ENCODE results near the gene SSC5D.

The SSC5D gene

DNA sequence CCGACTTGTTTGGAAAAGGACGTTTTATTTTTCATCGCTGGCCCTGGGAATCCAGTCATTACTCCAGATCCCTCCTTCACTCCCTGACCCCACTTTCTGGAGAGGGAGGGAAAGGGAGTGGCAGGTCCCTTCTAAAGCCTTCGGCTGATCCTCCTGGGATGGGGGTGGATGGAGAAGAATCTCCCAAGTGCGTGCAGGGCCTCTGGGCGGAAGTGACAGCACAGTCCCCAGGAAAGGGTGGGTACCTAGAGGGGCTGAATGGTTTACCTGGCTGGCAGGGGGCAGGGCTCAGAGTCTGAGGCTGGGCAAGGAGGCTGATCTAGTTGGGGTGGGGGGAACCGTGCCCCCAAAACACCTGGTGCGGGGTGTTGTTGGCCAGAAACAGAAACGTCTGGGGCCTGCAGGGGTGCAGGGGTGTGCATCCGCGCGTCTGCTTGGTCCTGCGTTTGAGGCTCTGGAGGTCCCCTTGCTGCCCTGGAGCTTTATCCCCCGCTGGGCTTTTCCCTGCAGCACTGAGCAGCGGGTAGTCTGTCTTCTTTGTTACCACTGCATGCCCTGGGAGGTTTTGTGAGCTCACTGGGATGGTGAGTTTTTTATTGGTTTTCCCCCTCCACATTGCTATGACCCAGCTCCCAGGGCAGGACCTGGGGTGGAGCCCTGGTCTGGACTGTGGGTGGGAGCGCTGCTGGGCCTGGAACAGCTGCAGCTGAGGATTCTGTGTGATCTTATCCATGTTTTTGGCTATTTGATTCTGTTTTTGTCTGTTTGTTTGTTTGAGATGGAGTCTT lies 14.8 kb upstream of the SSC5D start:
- DNase-seq (ENCODE audit: low spot score), result no peak

DNA sequence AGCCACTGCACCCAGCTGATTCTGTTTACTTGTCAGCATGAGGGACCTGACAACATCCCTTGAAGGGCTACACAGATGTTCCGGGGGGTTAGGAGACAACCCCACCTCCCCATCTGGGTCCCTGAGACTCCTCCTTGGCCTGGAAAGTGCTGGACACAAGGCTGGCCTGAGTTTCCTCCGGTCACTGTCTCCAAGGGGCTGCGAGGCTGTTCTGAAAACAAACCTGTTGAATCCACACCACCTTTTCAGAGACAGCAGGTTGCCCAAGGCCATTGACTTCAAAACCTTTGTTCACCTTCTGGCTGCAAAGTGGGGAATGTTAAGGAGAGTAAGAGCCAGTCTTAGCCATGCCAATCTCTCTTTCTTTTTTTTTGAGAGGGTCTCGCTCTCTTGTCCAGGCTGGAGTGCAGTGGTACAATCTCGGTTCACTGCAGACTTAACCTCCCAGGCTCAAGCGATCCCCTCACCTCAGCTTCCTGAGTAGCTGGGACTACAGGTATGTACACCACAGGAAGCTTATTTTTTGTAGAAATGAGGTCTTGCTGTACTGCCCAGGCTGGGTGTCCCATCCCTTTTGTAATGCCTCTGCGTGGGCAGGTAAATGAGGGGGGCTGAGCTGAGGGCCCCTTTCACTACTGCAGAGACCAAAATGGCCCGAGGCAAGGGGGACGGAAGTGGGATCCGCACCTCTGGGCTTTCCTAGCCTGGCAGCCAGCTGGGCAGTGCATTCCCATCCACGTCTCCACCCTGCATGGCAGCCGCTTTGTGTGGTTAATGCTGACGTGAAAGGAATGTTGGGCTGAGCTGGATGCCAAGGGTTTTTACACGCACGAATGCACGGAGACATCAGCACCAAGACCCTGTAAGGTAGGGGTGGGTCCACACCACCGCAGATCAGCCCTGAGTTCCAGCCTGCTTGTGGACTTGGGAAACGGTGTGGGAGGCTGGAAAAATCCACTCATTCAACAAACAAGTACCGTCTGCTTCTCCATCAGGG lies 13.7 kb upstream of the SSC5D start:
- DNase-seq (ENCODE audit: low spot score), result no peak

DNA sequence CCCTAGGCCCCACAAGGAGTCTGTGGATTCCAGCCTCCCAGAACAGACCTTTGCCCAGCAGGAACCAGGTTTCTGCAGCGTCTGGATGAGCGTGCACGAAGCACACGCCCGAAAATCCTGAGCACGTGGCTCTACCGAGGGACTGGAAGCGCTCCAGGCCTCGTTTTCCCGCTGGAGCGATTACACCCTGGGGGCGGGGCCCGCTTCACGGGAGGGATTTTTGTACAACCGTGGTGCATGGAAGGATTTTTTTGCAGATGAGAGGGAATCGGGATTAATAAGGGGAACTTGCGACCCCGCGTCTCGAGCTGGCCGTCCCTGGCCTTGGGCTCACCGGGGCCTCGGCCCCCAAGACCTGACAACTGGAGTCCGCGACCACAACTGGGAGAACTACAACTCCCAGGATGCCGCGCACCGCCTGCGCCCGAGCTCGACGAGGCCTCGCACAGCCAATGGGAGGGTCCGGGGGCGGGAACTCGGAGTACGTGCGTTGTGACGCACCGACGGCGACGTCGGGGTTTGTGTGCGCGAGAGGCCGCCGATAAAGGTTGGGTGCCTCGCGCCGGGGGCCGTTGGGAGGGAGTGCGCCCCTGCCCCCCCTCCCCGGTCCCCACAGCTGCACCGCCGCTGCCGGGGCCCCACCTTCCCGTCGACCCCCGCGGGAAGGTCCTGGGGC lies 12.0 kb upstream of the SSC5D start, which contains the start of gene ZNF628:
ZNF628 (plus strand) TSS at position 518 of the 676 bp plus-strand sequence. CDS start 3,294 bp downstream, outside the sequence.
- peak; percentile 100 for DNase-seq (ENCODE audit: low spot score)

DNA sequence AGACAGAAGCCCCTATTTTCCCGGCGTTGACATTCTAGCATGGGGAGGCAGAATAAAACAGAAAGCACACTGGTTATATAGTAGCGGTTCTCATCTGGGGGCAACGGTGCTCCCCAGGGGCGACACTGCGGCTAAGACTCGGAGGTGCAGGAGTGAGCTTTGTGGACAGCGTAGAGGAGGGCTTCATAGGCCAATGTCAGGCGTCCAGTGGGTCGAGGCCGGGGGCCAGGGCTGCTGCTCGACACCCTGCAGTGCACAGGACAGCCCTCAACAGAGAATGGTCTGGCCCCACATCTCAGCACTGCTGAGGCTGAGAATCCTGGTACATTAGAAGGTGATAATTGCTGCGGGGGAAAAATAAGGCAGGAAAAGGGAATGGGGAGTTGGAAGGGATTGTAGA lies 10.3 kb upstream of the SSC5D start:
- no peak for DNase-seq (ENCODE audit: low spot score)

DNA sequence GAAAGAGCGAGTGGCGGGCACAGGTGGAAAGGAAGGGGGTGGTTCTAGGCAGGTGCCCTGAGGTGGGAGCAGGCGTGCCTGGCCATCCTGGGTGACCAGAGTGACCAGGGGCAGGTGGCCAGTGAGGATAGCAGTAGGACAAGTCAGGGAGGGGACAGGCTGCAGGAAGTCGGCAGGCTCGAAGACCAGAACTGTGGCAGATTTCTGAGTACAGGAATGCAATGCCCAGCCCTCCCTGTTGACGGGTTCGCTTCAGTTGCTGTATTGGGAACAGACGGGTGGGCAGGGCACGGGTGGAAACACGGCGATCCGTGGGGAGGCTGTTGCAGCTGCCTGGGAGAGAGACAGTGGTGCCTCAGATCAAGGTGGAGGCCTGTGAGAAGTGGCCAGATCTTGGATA lies 9.9 kb upstream of the SSC5D start:
- no peak for DNase-seq (ENCODE audit: low spot score)

DNA sequence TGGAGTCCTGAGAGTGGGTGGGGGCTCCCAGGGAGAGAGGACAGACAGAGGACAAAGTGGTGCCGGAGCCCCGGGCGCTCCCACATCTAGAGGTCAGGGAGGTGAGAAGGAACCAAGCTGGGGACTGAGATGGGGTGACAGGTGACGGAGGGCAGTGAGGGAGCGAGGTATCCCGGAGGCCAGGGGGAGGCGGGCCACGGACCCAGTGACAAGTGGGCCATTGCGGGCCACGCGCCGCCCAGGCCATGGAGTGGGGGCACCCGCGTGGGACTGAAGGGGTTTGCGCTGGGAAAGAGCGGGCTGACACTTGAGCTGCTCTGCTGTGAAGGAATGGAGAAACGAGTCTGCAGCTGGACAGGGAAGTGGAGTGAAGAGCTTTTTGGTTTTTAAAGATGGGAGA lies 9.2 kb upstream of the SSC5D start:
- DNase-seq (ENCODE audit: low spot score), result no peak

DNA sequence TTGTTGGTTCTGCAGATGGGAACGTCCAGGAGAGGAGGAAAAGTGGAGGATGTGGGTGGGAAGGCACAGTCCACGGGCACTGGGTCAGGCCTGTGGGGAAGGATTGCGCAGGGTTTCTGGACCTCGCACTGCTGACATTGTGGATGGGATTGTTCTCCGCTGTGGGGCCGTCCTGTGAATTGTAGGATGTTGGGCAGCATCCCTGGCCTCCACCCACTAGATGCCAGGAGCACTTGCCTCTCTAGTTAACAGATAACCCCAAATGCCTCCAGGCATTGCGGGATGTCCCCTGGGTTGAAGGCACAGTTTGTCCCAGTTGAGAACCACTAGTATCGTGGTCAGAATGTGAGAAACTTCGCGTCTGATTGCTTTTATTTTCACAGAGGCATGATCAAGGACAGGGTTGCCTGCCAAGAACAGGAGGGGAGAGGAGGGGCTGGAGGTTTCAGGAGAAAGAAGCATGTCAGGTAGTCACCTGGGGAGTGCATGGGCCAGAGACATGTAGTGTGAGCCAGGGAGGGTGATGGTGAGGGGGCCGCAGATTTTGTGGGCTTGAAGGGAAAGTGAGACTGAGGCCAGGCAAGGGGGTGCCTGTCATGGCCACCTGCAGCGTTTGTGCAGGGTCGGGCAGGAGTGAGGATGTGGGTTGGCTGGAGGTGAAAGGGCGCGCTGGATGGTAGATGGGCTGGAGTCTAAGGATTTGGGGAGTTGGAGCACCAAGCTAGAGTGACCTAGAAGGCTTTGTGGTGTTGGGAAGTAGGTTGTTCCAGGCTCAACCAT lies 8.6 kb upstream of the SSC5D start:
- DNase-seq (ENCODE audit: low spot score), result no peak

DNA sequence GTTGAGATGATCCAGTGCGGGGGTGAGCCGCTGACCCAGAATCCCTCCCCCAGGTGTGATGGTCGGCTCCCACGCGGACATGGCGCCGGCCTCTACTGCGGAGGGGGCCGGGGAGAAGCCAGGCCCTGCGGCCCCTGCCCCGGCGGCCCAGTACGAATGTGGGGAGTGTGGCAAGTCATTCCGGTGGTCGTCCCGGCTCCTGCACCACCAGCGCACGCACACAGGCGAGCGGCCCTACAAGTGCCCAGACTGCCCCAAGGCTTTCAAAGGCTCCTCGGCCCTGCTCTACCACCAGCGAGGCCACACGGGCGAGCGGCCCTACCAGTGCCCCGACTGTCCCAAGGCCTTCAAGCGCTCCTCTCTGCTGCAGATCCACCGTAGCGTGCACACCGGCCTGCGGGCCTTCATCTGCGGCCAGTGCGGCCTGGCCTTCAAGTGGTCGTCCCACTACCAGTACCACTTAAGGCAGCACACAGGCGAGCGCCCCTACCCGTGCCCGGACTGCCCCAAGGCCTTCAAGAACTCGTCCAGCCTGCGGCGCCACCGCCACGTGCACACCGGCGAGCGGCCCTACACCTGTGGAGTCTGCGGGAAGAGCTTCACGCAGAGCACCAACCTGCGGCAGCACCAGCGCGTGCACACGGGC lies 7.0 kb upstream of the SSC5D start:
- no peak for DNase-seq (ENCODE audit: low spot score)

DNA sequence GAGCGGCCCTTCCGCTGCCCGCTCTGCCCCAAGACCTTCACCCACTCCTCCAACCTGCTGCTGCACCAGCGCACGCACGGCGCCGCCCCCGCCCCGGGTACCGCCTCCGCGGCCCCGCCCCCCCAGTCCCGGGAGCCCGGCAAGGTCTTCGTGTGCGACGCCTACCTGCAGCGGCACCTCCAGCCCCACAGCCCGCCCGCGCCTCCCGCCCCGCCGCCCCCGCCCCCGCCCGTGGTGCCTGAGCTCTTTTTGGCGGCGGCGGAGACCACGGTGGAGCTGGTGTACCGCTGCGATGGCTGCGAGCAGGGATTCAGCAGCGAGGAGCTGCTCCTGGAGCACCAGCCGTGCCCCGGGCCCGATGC lies 6.5 kb upstream of the SSC5D start:
- no peak for DNase-seq (ENCODE audit: low spot score)

DNA sequence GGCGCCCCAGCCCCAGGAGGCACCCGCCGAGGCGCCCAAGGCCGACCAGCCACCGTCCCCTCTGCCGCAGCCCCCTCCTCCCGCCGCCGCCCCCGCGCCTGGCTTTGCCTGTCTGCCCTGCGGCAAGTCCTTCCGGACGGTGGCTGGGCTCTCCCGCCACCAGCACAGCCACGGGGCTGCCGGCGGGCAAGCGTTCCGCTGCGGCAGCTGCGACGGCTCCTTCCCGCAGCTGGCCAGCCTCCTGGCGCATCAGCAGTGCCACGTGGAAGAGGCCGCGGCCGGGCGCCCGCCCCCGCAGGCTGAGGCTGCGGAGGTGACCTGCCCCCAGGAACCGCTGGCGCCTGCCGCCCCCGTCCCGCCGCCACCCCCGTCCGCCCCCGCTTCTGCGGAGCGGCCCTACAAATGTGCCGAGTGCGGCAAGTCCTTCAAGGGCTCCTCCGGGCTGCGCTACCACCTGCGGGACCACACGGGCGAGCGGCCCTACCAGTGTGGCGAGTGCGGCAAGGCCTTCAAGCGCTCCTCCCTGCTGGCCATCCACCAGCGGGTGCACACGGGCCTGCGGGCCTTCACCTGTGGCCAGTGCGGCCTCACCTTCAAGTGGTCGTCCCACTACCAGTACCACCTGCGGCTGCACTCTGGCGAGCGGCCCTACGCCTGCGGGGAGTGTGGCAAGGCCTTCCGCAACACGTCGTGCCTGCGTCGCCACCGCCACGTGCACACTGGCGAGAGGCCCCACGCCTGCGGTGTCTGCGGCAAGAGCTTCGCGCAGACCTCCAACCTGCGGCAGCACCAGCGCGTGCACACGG lies 5.9 kb upstream of the SSC5D start:
- DNase-seq (ENCODE audit: low spot score), result no peak

DNA sequence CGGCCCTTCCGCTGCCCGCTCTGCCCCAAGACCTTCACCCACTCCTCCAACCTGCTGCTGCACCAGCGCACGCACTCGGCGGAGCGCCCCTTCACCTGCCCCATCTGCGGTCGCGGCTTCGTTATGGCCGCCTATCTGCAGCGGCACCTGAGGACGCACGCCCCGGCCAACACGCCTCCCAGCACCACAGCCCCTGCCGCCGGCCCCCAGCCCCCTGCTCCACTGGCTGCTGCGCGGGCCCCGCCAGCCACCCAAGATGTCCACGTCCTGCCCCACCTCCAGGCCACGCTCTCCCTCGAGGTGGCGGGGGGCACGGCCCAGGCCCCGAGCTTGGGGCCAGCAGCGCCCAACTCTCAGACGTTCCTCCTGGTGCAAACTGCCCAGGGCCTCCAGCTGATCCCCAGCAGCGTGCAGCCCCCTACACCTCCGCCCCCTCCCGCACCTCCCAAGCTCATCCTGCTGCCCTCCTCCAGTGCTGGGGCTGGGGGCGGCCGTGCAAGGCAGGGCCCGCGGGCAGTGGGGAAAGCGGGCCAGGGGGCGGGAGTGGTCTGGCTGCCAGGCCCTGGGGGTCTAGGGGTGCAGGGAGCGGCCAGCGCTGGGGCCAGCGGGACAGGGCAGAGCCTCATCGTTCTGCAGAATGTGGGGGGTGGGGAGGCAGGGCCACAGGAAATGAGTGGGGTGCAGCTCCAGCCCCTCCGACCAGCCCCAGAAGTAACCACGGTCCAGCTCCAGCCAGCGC lies 5.1 kb upstream of the SSC5D start:
- DNase-seq (ENCODE audit: low spot score), result no peak

DNA sequence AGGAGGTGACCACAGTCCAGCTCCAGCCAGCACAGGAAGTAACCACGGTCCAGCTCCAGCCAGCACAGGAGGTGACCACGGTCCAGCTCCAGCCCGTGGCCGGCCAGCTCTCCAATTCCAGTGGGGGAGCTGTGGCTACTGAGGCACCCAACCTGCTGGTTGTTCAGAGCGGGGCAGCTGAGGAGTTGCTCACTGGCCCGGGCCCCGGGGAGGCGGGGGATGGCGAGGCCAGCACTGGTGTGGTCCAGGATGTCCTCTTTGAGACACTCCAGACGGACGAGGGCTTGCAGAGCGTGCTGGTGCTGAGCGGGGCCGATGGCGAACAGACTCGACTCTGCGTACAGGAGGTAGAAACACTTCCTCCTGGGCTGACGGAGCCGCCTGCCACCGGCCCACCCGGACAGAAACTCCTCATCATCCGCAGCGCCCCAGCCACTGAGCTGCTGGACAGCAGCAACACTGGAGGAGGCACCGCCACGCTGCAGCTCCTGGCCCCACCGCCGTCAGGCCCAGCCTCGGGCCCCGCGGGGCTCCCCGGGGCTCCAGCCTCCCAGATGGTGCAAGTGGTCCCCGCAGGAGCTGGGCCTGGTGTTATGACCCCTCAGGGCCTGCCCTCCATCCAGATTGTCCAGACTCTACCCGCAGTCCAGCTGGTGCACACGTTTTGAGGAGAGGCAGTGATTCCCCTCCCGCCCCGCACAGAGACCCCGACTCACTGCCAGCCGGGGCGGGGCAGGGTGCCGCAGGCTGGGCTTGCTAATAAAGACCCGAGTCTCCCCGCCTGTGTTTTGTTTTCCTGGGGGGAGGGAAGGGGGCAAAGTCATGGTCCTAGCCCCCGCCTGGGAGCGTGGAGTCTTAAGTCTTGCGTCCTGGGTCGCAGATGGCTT lies 4.3 kb upstream of the SSC5D start:
- no peak for DNase-seq (ENCODE audit: low spot score)

DNA sequence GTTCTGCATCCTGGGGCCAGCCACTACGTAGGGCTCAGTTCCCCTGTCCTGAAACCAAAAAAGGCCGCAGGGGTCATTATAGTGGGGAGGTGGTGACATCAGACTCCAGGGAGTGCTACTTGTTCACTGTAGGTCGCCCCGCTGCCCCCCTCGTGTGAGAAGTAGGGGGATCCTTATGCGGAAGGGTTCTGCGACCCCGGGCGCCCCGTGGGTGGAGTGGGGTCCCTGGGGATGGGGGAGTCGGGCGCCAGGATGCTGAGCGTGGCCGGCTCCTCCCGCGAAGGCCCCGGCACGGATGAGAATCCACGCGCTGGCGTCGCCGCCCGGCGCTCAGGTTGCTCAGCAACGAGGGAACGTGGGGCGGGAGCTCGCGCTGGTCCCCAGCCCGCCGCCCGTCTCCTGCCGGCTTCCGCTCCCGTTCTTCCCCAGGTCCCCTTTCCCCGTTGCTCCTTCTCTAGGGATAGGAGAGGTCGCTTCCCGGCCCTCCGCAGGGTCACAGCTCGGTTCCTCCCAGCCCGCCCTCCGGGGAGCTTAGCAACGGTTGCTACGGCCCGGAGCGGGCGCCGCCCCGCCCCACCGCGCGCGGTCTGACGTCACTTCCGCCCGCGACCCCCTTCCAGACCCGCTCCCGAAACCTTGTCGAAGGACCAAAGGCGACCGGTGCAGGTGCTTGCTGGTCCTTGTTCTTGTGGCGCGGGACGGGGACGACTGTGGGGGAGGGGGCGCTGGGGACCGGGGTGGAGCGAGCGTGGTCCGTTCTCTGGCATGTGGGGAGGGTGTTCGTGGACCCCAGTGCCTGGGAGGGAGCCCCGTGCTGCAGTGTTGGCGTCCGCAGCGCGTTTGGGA lies 3.4 kb upstream of the SSC5D start, which contains the start of gene NAT14:
NAT14 (plus strand) TSS at position 596 of the 846 bp plus-strand sequence. CDS start 521 bp downstream, outside the sequence.
- DNase-seq (ENCODE audit: low spot score), result peak; percentile 99

DNA sequence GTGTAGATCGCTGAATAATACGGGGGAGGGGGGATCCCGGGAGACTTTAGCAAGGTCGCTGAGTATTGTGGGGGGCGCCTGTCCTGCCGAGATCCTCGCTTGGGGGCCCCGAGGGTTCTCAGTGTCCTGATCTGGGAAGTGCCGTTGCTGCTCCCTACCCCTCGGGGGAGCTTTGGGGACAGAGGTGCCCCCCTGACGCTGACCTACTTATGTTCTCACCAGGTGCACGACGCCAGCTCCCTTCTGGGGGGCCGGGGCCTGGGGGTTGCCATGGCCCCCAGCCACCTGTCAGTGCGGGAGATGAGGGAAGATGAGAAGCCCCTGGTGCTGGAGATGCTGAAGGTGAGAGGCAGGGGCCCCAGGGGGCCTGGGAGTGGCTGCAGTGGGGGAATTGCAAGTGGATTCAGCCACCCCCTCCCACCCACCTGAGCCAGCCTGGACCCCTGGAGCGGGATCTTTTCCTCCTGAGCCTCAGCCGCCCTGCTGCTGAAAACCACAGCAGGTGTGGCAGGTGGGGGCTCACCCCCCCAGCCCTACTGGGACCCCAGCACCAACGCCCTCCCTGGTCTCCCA lies 2.7 kb upstream of the SSC5D start:
- no peak for DNase-seq (ENCODE audit: low spot score)

DNA sequence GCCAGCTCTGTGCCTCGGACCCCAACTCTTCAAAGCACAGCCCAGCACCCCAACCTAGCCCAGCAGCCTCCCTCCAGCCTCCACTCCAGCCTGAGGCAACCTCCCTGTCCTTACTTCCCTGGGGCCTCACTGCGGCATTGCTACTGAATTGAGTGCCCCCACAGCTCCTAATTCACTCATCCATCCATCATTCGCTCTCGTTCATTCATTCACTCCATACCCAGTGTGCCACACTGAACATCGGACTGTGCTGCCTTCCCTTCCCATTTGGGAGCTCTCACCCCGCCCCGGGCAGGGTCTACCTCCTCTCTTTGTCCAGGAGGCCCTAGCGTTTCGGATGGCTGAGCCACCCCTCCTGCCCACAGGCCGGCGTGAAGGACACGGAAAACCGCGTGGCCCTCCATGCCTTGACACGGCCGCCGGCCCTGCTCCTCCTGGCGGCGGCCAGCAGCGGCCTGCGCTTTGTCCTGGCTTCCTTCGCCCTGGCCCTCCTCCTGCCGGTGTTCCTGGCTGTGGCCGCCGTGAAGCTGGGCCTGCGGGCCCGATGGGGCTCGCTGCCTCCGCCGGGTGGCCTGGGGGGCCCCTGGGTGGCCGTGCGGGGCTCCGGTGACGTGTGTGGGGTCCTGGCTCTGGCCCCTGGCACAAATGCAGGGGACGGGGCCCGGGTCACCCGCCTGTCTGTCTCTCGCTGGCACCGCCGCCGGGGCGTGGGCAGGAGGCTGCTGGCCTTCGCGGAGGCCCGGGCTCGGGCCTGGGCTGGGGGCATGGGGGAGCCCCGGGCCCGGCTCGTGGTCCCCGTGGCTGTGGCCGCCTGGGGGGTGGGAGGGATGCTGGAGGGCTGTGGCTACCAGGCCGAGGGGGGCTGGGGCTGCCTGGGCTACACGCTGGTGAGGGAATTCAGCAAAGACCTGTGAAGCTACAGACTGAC lies 1.9 kb upstream of the SSC5D start:
- DNase-seq (ENCODE audit: low spot score), result no peak
